ENCODE results near the gene FAM168A. TPM values are rescaled to one million over a fixed set of nuclear protein-coding genes. Genes with fewer than 3 reads are reported as not detected.

FAM168A gene
- polyA plus RNA-seq, 2 of the 4 experiments (the other 2 are of a cell fraction) = 15.3 to 19.2 TPM

DNA sequence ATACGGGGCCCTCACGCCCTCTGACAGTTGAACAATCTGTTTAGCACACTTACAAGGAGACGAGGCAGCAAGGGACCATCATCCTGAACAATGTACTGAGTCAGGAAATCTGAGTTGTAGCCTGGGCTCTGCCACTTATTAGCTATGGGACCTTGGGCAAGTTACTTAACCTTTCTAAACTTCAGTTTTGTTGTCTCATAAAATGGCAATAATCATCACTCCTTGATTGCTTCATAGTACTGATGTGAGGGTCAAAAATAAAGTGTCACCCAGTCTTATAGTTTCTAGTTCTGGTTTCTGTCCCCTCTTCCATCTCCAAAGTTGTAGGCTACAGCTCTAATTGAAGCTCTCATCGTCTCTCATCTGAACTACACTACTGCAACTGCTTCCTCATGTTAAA is 175.0 kb downstream of the FAM168A start:
- no peaks in the 10 kb centered on the region for H3K9me3 ChIP-seq
- H3K4me3 ChIP-seq = no peak overlapping the region
- FAIRE-seq (no peak), DNase-seq (ENCODE audit: low read depth in 1 of 2, low spot score in 1 of 2) (no peak), ATAC-seq (no peak)
- TF ChIP-seq HOXB5 (CRISPR knock-in tag; IDR thresholded peaks at IDR 0.05) = no peak
- TF ChIP-seq, protein P1, sequence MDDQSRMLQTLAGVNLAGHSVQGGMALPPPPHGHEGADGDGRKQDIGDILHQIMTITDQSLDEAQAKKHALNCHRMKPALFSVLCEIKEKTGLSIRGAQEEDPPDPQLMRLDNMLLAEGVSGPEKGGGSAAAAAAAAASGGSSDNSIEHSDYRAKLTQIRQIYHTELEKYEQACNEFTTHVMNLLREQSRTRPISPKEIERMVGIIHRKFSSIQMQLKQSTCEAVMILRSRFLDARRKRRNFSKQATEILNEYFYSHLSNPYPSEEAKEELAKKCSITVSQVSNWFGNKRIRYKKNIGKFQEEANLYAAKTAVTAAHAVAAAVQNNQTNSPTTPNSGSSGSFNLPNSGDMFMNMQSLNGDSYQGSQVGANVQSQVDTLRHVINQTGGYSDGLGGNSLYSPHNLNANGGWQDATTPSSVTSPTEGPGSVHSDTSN (IDR thresholded peaks at IDR 0.05) = no peak
- TF ChIP-seq SREBF2 (IDR thresholded peaks at IDR 0.05) = no peak
- no peak for TF ChIP-seq CHD2 (IDR thresholded peaks at IDR 0.05; ENCODE audit: low read length, partially characterized antibody)
- TF ChIP-seq, protein P2, sequence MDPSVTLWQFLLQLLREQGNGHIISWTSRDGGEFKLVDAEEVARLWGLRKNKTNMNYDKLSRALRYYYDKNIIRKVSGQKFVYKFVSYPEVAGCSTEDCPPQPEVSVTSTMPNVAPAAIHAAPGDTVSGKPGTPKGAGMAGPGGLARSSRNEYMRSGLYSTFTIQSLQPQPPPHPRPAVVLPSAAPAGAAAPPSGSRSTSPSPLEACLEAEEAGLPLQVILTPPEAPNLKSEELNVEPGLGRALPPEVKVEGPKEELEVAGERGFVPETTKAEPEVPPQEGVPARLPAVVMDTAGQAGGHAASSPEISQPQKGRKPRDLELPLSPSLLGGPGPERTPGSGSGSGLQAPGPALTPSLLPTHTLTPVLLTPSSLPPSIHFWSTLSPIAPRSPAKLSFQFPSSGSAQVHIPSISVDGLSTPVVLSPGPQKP (IDR thresholded peaks at IDR 0.05; ENCODE audit: low read depth, low read length) = no peak
- no peak for TF ChIP-seq HOXA7 (CRISPR knock-in tag; IDR thresholded peaks at IDR 0.05)
- no peak for TF ChIP-seq FOSL2 (IDR thresholded peaks at IDR 0.05)
- no peak for TF ChIP-seq FOSL2 (CRISPR knock-in tag; IDR thresholded peaks at IDR 0.05)
- no peak for TF ChIP-seq PHF8 (IDR thresholded peaks at IDR 0.05; ENCODE audit: borderline replicate concordance, low read depth)
- TF ChIP-seq, protein P3, sequence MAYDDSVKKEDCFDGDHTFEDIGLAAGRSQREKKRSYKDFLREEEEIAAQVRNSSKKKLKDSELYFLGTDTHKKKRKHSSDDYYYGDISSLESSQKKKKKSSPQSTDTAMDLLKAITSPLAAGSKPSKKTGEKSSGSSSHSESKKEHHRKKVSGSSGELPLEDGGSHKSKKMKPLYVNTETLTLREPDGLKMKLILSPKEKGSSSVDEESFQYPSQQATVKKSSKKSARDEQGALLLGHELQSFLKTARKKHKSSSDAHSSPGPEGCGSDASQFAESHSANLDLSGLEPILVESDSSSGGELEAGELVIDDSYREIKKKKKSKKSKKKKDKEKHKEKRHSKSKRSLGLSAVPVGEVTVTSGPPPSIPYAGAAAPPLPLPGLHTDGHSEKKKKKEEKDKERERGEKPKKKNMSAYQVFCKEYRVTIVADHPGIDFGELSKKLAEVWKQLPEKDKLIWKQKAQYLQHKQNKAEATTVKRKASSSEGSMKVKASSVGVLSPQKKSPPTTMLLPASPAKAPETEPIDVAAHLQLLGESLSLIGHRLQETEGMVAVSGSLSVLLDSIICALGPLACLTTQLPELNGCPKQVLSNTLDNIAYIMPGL (CRISPR knock-in tag; IDR thresholded peaks at IDR 0.05; ENCODE audit: borderline replicate concordance) = no peak
- no peak for TF ChIP-seq JUNB (IDR thresholded peaks at IDR 0.05)
- no peak for TF ChIP-seq MAZ (IDR thresholded peaks at IDR 0.05; ENCODE audit: borderline replicate concordance, low read depth, low read length)
- TF ChIP-seq POLR2A (IDR thresholded peaks at IDR 0.05; ENCODE audit: low read length) = no peak
- TF ChIP-seq ZNF302 (CRISPR knock-in tag; IDR thresholded peaks at IDR 0.05) = no peak
- TF ChIP-seq, protein P4, sequence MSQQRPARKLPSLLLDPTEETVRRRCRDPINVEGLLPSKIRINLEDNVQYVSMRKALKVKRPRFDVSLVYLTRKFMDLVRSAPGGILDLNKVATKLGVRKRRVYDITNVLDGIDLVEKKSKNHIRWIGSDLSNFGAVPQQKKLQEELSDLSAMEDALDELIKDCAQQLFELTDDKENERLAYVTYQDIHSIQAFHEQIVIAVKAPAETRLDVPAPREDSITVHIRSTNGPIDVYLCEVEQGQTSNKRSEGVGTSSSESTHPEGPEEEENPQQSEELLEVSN (IDR thresholded peaks at IDR 0.05; ENCODE audit: borderline replicate concordance, low read depth) = no peak
- H3K4me1 ChIP-seq = no peaks in the 10 kb centered on the region
- ChIA-PET POLR2A (no interaction called here), CTCF (interaction anchor here (0.8 to 1.8 kb wide), 10 partner anchors 12 to 238 kb away, joined by 3 to 9 read pairs (median 4); no protein-coding TSS in a partner anchor)
- H3K27ac ChIP-seq = no peak overlapping the region
- WGBS (ENCODE audit: missing lambda C conversion rate) = 90% methylated on average over 4 of the region's 4 CpGs
- H3K4me2 ChIP-seq = no peak overlapping the region

DNA sequence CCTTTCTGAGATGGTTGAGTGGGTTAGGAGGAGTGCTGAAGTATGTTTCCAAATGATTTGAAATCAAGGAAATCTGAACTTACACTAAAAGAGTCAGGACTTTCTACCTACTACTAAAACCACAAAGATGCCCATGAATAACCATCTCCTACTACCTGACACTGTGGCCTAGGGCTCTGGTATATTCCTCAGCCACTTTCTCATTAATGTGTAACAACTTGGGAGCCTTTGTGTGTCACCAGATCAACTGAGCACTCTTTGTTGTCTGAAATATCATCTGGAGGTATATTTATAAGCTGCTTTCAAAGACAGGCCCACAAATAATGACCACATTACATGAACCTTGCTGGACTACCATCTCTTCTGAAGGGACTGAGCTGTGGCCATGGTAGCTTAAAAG is 177.8 kb downstream of the FAM168A start:
- DNase-seq (ENCODE audit: low read depth in 1 of 2, low spot score in 1 of 2) (no peak), FAIRE-seq (no peak), ATAC-seq (no peak)
- TF ChIP-seq, protein P4 (IDR thresholded peaks at IDR 0.05; ENCODE audit: borderline replicate concordance, low read depth) = no peak
- TF ChIP-seq POLR2AphosphoS2 (conservative IDR thresholded peaks at IDR 0.05; ENCODE audit: low read length) (no peak), RCOR1 (IDR thresholded peaks at IDR 0.05; ENCODE audit: low read depth, low read length) (no peak), CHD4 (IDR thresholded peaks at IDR 0.05; ENCODE audit: borderline replicate concordance) (no peak), ZC3H11A (IDR thresholded peaks at IDR 0.05) (no peak), JUNB (IDR thresholded peaks at IDR 0.05) (no peak), EHMT2 (IDR thresholded peaks at IDR 0.05; ENCODE audit: low read depth) (no peak), JUN (IDR thresholded peaks at IDR 0.05) (no peak), RARB (CRISPR knock-in tag; IDR thresholded peaks at IDR 0.05) (no peak), HEYL (CRISPR knock-in tag; IDR thresholded peaks at IDR 0.05) (no peak), MYC (IDR thresholded peaks at IDR 0.05; ENCODE audit: borderline replicate concordance, low read length) (no peak), SMC3 (IDR thresholded peaks at IDR 0.05) (no peak), PHF8 (IDR thresholded peaks at IDR 0.05; ENCODE audit: borderline replicate concordance, low read depth) (no peak), ZSCAN20 (CRISPR knock-in tag; IDR thresholded peaks at IDR 0.05) (no peak), KDM1A (IDR thresholded peaks at IDR 0.05; ENCODE audit: low read depth) (no peak)
- TF ChIP-seq, protein P5, sequence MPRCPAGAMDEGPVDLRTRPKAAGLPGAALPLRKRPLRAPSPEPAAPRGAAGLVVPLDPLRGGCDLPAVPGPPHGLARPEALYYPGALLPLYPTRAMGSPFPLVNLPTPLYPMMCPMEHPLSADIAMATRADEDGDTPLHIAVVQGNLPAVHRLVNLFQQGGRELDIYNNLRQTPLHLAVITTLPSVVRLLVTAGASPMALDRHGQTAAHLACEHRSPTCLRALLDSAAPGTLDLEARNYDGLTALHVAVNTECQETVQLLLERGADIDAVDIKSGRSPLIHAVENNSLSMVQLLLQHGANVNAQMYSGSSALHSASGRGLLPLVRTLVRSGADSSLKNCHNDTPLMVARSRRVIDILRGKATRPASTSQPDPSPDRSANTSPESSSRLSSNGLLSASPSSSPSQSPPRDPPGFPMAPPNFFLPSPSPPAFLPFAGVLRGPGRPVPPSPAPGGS (IDR thresholded peaks at IDR 0.05) = no peak
- TF ChIP-seq, protein P3 (CRISPR knock-in tag; IDR thresholded peaks at IDR 0.05; ENCODE audit: borderline replicate concordance) = no peak
- TF ChIP-seq, protein P6, sequence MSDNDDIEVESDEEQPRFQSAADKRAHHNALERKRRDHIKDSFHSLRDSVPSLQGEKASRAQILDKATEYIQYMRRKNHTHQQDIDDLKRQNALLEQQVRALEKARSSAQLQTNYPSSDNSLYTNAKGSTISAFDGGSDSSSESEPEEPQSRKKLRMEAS (IDR thresholded peaks at IDR 0.05) = no peak
- H3K4me3 ChIP-seq = no peak overlapping the region
- H3K4me2 ChIP-seq = no peak overlapping the region
- POLR2A ChIA-PET = no interaction called here
- no peak overlapping the region for H3K27ac ChIP-seq
- H3K9me3 ChIP-seq = no peaks in the 10 kb centered on the region
- CTCF ChIA-PET = interaction anchor here (0.6 to 1.5 kb wide), 4 partner anchors 12 to 205 kb away, joined by 3 to 4 read pairs (median 4); no protein-coding TSS in a partner anchor
- H3K4me1 ChIP-seq = no peaks in the 10 kb centered on the region

All from A549 (cell line).